HG03039 (cell line): ENCODE data around the gene SCAI.
"Not testable (repeated sequence)": the region's sequence is repeated elsewhere in the genome, so short reads cannot be mapped to it uniquely, and the experiment has no call there.

Experiments used
- ATAC-seq: cut with Tn5 transposase; IDR thresholded peaks from one replicate; pipeline ENCODE4 v1.9.1; 2021; ENCODE audit warnings: mild to moderate bottlenecking, moderate library complexity; ENCODE audit not compliant: unreplicated experiment

Gene SCAI

DNA sequence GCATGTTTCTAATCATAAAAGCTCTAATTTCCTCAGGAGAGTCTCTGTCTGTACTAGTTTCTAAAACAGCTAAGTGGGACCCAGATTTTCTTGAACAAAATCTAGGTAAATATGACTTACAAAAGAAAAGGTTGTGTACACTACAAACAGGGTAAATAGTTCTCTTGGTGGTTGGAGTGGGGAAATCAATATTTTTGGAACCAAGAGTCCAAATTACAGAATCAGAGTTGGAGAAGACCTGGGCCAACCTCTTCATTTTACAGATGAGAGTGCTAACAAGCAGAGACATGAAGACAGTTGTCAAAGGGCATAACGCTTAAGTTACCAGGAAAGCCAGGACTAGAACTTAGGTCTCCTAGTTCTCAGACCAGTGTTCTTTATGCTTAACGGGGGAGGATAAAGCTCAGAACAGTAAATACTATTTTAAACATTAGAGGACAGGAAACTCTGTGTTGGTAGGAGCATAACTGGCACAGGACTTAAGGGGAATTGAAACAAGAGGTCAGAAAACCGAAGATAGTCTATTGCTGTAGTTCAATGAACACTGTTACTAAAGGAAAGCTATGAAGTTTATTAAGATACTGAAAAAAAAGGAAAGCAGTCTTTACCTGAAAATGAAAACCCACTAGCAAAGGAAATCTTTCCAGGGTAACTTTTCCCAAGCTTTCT, 193.1 kb downstream of the SCAI start:
- no peak for ATAC-seq

DNA sequence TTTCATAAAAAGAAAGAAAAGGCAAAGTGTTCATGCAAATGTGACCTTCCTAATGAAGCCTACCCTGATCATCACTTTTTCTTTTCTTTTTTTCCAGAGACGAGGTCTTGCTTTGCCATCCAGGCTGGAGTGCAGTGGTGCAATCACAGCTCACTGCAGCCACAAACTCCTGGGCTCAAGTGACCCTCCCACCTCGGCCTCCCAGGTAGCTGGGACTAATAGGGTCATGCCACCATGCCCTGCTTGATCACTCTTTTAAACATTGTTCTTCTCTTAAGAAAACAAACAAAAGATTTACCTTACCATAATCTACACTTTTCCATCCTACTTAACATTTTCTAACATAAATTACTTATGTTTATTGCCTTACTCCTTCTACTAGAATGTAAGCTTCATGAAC, 193.9 kb downstream of the SCAI start:
- no peak for ATAC-seq

GRCh38 chr9:124947727-124948391, 195.5 kb downstream of the SCAI start:
- no peak for ATAC-seq

DNA sequence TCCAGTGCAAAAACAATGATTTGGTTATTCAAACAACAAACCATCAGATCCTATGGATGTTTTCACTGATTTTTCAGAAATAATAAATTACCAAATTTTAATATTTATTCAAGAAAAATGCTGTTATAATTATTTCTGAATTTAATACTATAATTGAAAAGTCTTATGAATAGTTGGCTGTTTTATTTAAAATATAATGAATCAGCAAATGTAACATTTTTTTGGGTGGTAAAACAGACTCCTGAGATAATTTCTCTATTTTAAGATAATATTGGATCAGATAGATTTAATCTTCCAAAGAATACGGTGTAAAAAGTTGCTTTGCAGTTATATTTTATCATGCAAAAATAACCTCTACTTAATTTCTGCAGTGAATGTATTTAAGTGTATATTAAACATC, 197.2 kb downstream of the SCAI start:
- no peak for ATAC-seq

DNA sequence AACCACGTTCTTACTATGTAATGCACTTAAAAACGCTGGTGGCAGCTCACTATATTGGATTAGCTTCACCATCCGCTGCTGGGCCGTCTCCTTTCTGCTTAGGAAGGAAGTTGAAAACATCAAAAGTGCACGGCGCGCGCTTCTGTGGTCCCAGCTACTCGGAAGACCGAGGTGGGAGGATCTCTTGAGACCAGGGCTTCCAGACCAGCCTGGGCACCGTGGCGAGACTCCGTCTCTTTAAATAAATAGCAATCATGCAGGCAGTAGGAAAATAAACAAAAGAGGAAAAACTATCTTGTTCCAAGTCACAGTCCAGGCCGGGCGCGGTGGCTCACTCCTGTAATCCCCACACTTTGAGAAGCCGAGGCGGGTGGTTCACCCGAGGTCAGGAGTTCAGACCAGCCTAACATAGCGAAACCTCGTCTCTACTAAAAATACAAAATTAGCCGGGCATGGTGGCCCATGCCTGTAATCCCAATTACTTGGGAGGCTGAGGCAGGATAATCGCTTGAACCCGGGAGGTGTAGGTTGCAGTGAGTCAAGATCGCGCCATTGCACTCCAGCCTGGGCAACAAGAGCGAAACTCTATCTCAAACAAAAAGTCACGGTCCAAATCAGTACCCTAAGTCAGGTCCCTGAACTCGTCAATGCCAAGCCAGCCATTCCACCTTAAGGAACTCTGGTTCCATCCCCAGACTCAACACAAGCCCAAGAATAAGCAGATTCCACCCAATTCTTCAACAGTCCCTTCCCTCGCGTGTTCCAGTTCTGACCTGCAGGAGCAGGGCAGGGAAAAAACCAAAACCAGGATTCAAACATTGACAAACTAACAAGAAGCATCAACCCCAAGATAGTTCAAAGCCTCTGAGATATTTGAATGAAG, 201.4 kb downstream of the SCAI start:
- no peak for ATAC-seq

DNA sequence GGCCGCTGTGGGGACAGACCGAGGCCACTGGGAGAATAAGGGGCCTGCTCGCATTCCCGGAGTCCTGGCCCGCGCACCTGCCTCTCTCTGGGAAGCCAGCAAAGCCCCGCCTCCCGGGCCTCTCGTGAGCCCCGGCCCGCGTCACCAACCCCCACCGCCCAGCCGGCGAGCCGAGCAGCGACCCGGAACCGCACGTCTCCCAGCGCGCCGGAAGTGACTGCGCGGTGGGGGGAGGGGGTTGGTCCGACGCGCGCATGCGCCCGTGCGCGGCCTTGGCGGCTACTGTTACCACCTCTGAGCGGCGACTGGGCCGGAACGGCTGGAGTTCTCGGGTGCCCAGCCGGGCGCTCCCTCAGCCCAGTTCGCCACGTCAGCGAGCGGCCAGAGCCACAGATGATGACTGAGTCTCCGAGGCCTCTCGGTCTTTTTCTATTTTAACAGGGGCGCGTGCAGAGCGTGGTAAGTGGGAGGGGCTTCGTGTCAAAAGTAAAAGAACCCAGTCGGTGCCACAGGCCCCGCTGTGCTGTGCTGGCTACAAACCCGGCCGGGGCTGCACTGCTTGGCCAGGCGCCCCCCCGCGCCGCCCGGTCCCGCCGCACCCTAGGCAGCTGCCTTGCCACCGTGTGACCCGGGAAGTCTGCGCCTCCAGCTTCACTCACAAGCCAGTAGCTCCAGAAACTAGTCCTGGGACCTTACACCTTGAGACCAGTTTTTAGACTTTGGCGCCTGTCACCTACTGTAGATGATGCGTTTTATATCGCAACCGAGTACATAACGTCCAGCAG, 202.2 kb downstream of the SCAI start, which contains the start of gene GOLGA1:
GOLGA1 (minus strand) TSS at position 190 of the 785 bp plus-strand sequence. CDS start 2,372 bp downstream, outside the sequence.
- ATAC-seq, result peak; percentile 84

GRCh38 chr9:124940521-124940893, 202.8 kb downstream of the SCAI start:
- peak; percentile 33 for ATAC-seq

GRCh38 chr9:124939944-124940343, 203.4 kb downstream of the SCAI start:
- no peak for ATAC-seq

GRCh38 chr9:124934290-124934689, 209.0 kb downstream of the SCAI start:
- no peak for ATAC-seq

DNA sequence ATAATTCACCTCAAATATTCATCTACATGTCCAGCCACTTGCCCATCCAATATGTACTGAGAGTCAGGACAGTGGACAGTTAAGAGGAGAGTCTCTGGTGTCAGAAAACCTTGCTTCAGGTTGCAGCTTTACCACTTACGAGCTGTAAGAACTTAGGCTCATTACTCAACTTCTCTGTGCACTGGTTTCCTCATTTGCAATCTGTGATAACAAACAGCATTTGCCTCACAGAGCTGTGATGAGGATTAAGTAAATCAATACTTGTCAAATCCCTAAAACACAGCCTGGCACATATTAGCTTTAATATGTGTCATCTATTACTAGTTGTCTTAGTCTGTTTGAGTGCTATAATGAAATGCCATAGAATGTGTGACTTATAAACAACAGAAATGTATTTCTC, 211.0 kb downstream of the SCAI start:
- no peak for ATAC-seq

DNA sequence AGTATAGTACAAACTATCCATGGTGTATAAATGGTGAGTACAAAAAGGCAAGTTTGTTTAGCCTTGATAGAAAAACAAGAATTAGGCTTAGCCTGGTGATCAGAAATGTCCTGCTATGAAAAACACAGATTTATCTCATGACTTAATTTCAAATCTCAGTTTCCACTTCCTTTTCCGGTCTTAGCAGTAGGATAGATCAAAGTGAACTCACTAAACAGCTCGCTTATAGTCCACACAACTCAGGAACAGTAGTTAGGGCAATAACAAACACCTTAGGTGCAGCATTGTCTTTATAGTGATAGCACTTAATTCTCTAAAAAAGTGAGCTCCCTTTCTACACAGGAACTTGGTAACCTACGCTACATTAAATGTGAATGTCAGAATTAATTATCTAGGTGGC, 213.9 kb downstream of the SCAI start:
- ATAC-seq, result no peak

- ATAC-seq, result no peak
Measured at GRCh38 chr9:124928116-124928515, 215.2 kb downstream of the SCAI start.

DNA sequence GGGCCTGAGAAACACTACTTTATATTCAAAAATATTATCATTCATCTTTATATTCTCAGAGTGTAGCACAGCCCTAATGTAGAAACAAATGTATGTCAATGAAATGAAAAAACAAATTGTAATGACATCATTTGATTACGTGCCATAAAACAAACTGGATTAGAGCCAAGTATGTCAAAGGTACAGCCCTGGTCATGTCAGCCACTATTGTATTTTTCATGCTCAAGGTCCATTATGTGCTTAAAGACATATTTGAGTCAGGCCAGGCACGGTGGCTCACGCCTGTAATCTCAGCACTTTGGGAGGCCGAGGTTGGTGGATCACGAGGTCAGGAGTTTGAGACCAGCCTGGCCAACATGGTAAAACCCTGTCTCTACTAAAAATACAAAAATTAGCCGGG, 222.9 kb downstream of the SCAI start:
- ATAC-seq, result not testable (repeated sequence)

- ATAC-seq, result no peak
Measured at GRCh38 chr9:124914753-124915405, 228.4 kb downstream of the SCAI start.

DNA sequence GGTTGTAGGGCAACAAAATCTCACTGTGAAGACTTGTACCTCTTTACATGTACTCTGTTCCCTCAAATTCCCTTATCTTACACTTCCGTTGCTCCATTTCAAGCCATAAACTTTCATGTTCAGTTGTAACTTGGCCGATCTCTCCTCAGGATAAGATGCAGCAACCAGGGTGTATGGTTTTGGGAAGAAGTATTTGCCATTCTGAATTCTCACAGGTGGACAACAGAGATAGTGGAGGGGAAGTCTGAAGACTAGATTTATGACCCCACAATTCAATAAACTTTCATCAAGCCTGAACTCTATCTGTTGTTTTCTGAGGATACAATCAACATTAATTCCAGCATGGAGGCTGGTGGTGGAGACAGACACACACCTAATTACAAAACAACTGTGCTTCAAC, 229.9 kb downstream of the SCAI start:
- no peak for ATAC-seq

DNA sequence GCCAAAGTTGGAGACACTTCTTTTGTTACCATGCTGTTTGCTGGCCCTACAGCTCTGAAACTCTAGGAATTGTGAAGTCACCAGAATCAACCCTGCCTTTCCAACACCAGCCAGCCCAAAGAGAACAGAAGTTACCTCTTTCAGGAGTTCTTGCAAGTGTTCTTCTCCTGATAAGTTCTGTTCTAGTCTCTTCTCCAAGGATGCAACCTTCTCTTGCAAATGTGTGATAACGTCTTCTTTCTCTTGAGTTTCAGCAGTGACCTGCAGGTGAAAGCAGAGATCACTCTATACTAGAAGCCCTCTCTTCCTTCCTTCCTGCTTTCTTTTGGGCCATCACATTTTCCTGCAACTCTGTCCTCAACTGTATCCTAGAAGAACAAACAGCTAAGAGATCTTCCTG, 231.6 kb downstream of the SCAI start:
- ATAC-seq, result no peak

DNA sequence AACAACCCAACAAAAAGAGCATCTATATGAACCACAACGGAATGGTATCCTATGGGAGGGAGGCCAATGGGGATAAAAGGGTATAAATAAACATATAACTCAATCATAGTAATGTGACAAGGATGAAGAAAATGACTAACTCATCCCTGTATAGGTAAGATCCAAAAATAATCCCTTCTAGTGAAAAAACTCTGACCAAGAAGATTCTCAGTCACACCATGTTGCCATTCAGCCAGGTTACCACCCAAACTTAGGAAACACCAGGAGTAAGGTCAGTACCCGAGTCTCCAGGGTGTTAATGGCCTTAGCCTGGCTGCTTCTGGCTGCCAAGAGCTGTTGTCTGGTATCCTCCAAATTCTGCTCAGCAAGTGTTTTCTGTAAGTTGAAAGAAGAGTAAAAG, 235.2 kb downstream of the SCAI start:
- ATAC-seq, result no peak

DNA sequence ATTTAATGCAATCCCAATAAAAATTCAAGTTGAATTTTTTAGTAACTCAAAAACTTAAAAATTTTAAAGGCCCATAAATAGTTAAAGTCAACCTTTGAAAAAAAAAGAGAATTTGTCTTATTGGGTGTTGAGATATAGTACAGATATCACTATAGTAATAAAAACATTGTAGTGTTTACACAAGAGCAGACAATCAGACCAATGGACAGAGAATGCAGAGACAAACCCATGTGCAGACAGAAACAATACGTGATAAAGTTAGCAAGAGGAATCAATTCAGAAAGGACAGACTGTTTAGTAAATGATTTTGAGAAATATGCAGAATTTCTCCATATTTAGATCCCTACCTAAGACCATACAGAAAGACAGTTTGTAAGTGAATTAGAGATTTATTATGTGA, 236.4 kb downstream of the SCAI start:
- no peak for ATAC-seq

- ATAC-seq, result no peak
Measured at GRCh38 chr9:124899845-124900244, 243.5 kb downstream of the SCAI start.
